Testis (tissue), 2 donors: ENCODE data around the gene KCNA1.

Experiments used
- POLR2A ChIP-seq: fragments of 450-650 bp; IDR thresholded peaks from one replicate; pipeline ENCODE4 v1.6.1; 2017; ENCODE audit warnings: antibody characterized with exemption, mild to moderate bottlenecking, moderate library complexity
- TF ChIP-seq, protein P1 (sequence below), 3 experiments: fragments of 450-650 bp in 2 of 3; fragments of 200-600 bp in 1 of 3; sonication (generic) in 1 of 3; IDR thresholded peaks; one replicate each; pipeline ENCODE4 v1.5.1; 2016 to 2019; ENCODE audit warnings: antibody characterized with exemption in 3 of 3, mild to moderate bottlenecking in 2 of 3, moderate library complexity in 1 of 3

DNA sequence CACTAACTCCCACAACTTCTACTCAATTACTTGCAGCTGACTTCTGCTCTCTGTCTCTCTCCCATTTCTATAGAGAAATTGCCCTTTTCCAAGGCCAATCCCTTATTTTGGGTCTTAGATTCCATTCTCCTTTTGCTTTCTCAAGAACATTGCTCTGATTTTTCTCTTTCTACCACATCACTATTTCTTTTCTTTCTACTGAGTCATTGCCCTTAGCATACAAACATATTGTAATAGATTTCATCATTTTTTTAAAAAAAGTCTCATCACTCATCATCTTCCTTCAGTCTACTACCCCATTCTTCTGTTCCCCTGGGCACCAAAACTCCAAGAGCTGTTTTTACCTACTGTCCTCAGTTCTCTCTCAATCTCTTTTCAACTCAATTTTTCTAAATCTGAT, 4.4 kb upstream of the KCNA1 start:
- TF ChIP-seq, protein P1, sequence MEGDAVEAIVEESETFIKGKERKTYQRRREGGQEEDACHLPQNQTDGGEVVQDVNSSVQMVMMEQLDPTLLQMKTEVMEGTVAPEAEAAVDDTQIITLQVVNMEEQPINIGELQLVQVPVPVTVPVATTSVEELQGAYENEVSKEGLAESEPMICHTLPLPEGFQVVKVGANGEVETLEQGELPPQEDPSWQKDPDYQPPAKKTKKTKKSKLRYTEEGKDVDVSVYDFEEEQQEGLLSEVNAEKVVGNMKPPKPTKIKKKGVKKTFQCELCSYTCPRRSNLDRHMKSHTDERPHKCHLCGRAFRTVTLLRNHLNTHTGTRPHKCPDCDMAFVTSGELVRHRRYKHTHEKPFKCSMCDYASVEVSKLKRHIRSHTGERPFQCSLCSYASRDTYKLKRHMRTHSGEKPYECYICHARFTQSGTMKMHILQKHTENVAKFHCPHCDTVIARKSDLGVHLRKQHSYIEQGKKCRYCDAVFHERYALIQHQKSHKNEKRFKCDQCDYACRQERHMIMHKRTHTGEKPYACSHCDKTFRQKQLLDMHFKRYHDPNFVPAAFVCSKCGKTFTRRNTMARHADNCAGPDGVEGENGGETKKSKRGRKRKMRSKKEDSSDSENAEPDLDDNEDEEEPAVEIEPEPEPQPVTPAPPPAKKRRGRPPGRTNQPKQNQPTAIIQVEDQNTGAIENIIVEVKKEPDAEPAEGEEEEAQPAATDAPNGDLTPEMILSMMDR (IDR thresholded peaks at IDR 0.05) = no peak
- no peak for TF ChIP-seq POLR2A
